HepG2 (cell line): ENCODE results near the gene ZNF425.
"Not testable (repeated sequence)": the region's sequence is repeated elsewhere in the genome, so short reads cannot be mapped to it uniquely, and the experiment has no call there.

Experiments used
- GABPB1 ChIP-seq: IDR thresholded peaks from 2 replicates; pipeline ENCODE4 v1.6.1; 2016; ENCODE audit warnings: mild to moderate bottlenecking, missing genetic modification reagents, moderate library complexity, missing compliant biosample characterization
- HDAC6 ChIP-seq: fragments of 200-600 bp; sonication (generic); IDR thresholded peaks from 2 replicates; pipeline ENCODE4 v1.7.0; 2017; ENCODE audit warnings: mild to moderate bottlenecking, antibody characterized with exemption, low read length, low read depth
- HOMEZ ChIP-seq: IDR thresholded peaks from 2 replicates; pipeline ENCODE4 v1.6.1; 2016; ENCODE audit warnings: low read depth
- MAFF ChIP-seq: IDR thresholded peaks from 2 replicates; pipeline ENCODE4 v1.6.1; 2011; ENCODE audit warnings: low read depth, low read length, improper control_type of control experiment
- NFE2 ChIP-seq: sonication (generic); formaldehyde crosslinking; IDR thresholded peaks from 2 replicates; pipeline ENCODE4 v1.4.0; 2020; ENCODE audit warnings: missing genetic modification reagents
- TAF15 ChIP-seq: fragments of 200-400 bp; formaldehyde crosslinking; IDR thresholded peaks from one replicate; pipeline ENCODE4 v1.6.1; 2018; ENCODE audit warnings: mild to moderate bottlenecking, low read depth, low read length; ENCODE audit not compliant: poor library complexity, severe bottlenecking
- ZBTB21 ChIP-seq: sonication (generic); formaldehyde crosslinking; IDR thresholded peaks from 2 replicates; pipeline ENCODE4 v1.4.0; 2020; ENCODE audit warnings: missing genetic modification reagents
- ZBTB38 ChIP-seq: sonication (generic); formaldehyde crosslinking; IDR thresholded peaks from 2 replicates; pipeline ENCODE4 v1.5.1; 2020; ENCODE audit warnings: mild to moderate bottlenecking, missing genetic modification reagents
- ZNF207 ChIP-seq: fragments of 450-650 bp; IDR thresholded peaks from 2 replicates; pipeline ENCODE4 v1.6.1; 2016; ENCODE audit warnings: antibody characterized with exemption, borderline replicate concordance
- ZNF749 ChIP-seq: sonication (generic); formaldehyde crosslinking; IDR thresholded peaks from 2 replicates; pipeline ENCODE4 v1.8.0; 2022; ENCODE audit warnings: mild to moderate bottlenecking, missing genetic modification reagents, moderate library complexity, borderline replicate concordance
- ZSCAN30 ChIP-seq: sonication (generic); formaldehyde crosslinking; IDR thresholded peaks from 2 replicates; pipeline ENCODE4 v1.5.0; 2020; ENCODE audit warnings: mild to moderate bottlenecking, missing genetic modification reagents
- TF ChIP-seq, protein P1 (sequence below), 2 experiments: sonication (generic) in 1 of 2; formaldehyde crosslinking in 1 of 2; IDR thresholded peaks; 2 replicates each; pipeline versions ENCODE4 v1.5.1 to v1.6.1; 2011 to 2020; ENCODE audit warnings: borderline replicate concordance in 1 of 2, low read depth in 1 of 2, low read length in 1 of 2, mild to moderate bottlenecking in 1 of 2, missing genetic modification reagents in 1 of 2, moderate library complexity in 1 of 2
- TF ChIP-seq, protein P2 (sequence below): IDR thresholded peaks from 2 replicates; pipeline ENCODE4 v1.6.1; 2016
- TF ChIP-seq, protein P3 (sequence below): sonication (generic); formaldehyde crosslinking; IDR thresholded peaks from 2 replicates; pipeline ENCODE4 v1.8.1; 2023; ENCODE audit warnings: missing genetic modification reagents, inconsistent platforms, borderline replicate concordance

GRCh38 chr7:149062217-149062899 is 63.8 kb downstream of the ZNF425 start:
- TF ChIP-seq, protein P1, sequence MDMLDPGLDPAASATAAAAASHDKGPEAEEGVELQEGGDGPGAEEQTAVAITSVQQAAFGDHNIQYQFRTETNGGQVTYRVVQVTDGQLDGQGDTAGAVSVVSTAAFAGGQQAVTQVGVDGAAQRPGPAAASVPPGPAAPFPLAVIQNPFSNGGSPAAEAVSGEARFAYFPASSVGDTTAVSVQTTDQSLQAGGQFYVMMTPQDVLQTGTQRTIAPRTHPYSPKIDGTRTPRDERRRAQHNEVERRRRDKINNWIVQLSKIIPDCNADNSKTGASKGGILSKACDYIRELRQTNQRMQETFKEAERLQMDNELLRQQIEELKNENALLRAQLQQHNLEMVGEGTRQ (IDR thresholded peaks at IDR 0.05; ENCODE audit: low read depth, low read length): not testable (repeated sequence)
- TF ChIP-seq, protein P1 (CRISPR knock-in tag; IDR thresholded peaks at IDR 0.05; ENCODE audit: borderline replicate concordance): not testable (repeated sequence)
- TF ChIP-seq ZNF207; TAF15; NFE2 (CRISPR knock-in tag); GABPB1 (CRISPR knock-in tag); ZNF749 (CRISPR knock-in tag); ZBTB38; HOMEZ (CRISPR knock-in tag); ZBTB21 (CRISPR knock-in tag); ZSCAN30 (CRISPR knock-in tag); MAFF; HDAC6: not testable (repeated sequence)
- TF ChIP-seq, protein P2, sequence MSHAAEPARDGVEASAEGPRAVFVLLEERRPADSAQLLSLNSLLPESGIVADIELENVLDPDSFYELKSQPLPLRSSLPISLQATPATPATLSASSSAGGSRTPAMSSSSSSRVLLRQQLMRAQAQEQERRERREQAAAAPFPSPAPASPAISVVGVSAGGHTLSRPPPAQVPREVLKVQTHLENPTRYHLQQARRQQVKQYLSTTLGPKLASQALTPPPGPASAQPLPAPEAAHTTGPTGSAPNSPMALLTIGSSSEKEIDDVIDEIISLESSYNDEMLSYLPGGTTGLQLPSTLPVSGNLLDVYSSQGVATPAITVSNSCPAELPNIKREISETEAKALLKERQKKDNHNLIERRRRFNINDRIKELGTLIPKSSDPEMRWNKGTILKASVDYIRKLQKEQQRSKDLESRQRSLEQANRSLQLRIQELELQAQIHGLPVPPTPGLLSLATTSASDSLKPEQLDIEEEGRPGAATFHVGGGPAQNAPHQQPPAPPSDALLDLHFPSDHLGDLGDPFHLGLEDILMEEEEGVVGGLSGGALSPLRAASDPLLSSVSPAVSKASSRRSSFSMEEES: not testable (repeated sequence)
- TF ChIP-seq, protein P3, sequence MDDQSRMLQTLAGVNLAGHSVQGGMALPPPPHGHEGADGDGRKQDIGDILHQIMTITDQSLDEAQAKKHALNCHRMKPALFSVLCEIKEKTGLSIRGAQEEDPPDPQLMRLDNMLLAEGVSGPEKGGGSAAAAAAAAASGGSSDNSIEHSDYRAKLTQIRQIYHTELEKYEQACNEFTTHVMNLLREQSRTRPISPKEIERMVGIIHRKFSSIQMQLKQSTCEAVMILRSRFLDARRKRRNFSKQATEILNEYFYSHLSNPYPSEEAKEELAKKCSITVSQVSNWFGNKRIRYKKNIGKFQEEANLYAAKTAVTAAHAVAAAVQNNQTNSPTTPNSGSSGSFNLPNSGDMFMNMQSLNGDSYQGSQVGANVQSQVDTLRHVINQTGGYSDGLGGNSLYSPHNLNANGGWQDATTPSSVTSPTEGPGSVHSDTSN (CRISPR knock-in tag): not testable (repeated sequence)
